ENCODE measurements around the gene MTSS2.

GRCh38 chr16:70696952-70697593 is 11.2 kb upstream of the MTSS2 start:
- no peak for TF ChIP-seq CTCF (IDR thresholded peaks at IDR 0.05; ENCODE audit: insufficient read depth, low read depth, low read length)
- TF ChIP-seq EZH2 (IDR thresholded peaks at IDR 0.05; ENCODE audit: insufficient read depth, low read length) = no peak
